GM06990 (cell line): ENCODE measurements around the gene PIPOX.

ENCODE experiments used
- DNase-seq: peaks from one replicate; pipeline ENCODE4 v3.0.0-alpha.2; 2011; ENCODE audit not compliant: insufficient read length; ENCODE audit errors: extremely low read depth
- H3K27me3 ChIP-seq: replicated peaks from 2 replicates; pipeline ENCODE4 v1.6.0; 2011; ENCODE audit warnings: low read length; ENCODE audit not compliant: control insufficient read depth, insufficient read depth
- H3K36me3 ChIP-seq: 2 replicates; pipeline ENCODE4 v1.5.1; 2011; ENCODE audit warnings: low read length; ENCODE audit not compliant: control insufficient read depth, insufficient read depth
- H3K4me3 ChIP-seq: replicated peaks from 2 replicates; pipeline ENCODE4 v1.5.1; 2011; ENCODE audit warnings: low read depth, mild to moderate bottlenecking, control low read depth, low read length
- TF ChIP-seq, protein P1 (sequence below): IDR thresholded peaks from 2 replicates; pipeline ENCODE4 v1.5.1; 2011; ENCODE audit warnings: low read length, control low read depth, mild to moderate bottlenecking, inconsistent platforms; ENCODE audit not compliant: insufficient read depth, poor library complexity, severe bottlenecking

The PIPOX gene

GRCh38 chr17:29043539-29044145 lies 701 bp downstream of the PIPOX start:
- no peak for DNase-seq
- Histone ChIP-seq H3K4me3 (no peak overlapping the region), H3K36me3 (no peaks in the 10 kb centered on the region), H3K27me3 (no peaks in the 10 kb centered on the region; the same call in 1 of the 2 replicates)
- TF ChIP-seq, protein P1, sequence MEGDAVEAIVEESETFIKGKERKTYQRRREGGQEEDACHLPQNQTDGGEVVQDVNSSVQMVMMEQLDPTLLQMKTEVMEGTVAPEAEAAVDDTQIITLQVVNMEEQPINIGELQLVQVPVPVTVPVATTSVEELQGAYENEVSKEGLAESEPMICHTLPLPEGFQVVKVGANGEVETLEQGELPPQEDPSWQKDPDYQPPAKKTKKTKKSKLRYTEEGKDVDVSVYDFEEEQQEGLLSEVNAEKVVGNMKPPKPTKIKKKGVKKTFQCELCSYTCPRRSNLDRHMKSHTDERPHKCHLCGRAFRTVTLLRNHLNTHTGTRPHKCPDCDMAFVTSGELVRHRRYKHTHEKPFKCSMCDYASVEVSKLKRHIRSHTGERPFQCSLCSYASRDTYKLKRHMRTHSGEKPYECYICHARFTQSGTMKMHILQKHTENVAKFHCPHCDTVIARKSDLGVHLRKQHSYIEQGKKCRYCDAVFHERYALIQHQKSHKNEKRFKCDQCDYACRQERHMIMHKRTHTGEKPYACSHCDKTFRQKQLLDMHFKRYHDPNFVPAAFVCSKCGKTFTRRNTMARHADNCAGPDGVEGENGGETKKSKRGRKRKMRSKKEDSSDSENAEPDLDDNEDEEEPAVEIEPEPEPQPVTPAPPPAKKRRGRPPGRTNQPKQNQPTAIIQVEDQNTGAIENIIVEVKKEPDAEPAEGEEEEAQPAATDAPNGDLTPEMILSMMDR = no peak

GRCh38 chr17:29045026-29045425 lies 2.1 kb downstream of the PIPOX start:
- Histone ChIP-seq H3K27me3 (no peaks in the 10 kb centered on the region; the same call in 1 of the 2 replicates), H3K36me3 (no peaks in the 10 kb centered on the region), H3K4me3 (no peak overlapping the region)
- TF ChIP-seq, protein P1 = no peak
- DNase-seq = no peak

DNA sequence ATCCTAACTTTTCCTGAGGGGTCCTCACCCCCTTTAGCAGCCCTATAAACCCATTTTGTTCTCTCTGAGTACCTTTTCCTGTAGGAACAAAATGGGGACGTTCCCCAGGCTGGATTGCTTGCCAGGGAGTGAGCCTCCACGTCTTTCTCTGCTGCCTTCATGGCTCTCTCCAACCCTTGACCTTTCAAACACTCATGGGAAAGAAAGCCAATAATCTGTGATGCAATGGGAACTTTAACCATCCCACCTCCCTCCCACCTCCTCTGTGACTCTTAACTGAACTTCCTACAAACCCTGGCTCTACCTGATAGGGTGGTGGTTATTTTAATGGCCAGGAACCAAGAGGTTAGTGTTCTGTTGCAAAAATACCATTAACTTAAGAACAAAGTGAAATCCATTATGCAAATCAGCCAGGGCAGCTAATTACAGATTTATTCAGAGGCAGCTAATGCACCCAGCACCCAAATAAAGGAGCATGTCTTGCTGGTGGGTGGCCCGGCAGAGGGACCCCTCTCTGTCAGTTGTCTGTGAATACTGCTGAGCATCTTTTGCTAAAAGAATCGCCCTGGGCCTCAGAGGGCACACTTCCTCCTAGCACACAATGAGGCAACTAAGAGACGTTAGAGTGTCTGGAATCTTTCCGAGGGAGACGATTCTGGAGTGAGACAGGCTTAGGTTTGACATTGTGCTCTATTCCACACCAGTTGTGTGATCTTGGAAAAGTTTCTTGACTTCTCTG lies 3.0 kb downstream of the PIPOX start:
- no peaks in the 10 kb centered on the region for H3K36me3 ChIP-seq
- no peaks in the 10 kb centered on the region; the same call in 1 of the 2 replicates for H3K27me3 ChIP-seq
- no peak overlapping the region for H3K4me3 ChIP-seq
- DNase-seq = no peak
- TF ChIP-seq, protein P1 = no peak

- no peaks in the 10 kb centered on the region for H3K36me3 ChIP-seq
- TF ChIP-seq, protein P1 = no peak
- no peak for DNase-seq
Observed at GRCh38 chr17:29046473-29046839, 3.5 kb downstream of the PIPOX start.

GRCh38 chr17:29048440-29049368 lies 5.8 kb downstream of the PIPOX start:
- TF ChIP-seq, protein P1 = no peak
- Histone ChIP-seq H3K4me3 (no peak overlapping the region), H3K27me3 (no peaks in the 10 kb centered on the region; the same call in 1 of the 2 replicates), H3K36me3 (no peaks in the 10 kb centered on the region)
- no peak for DNase-seq

More at GRCh38 chr17:29046473-29046839, 3.5 kb downstream of the PIPOX start:
- H3K27me3 ChIP-seq = no peaks in the 10 kb centered on the region; the same call in 1 of the 2 replicates
- no peak overlapping the region for H3K4me3 ChIP-seq
